Spleen (tissue), 11 donors: ENCODE results near the gene COPG2. TPM values are rescaled to one million over a fixed set of nuclear protein-coding genes. Genes with fewer than 3 reads are reported as not detected.

Experiments
- DNase-seq: peaks from one replicate; pipeline ENCODE4 v3.0.0-alpha.2; 2020
- H3K27ac ChIP-seq, 8 donors: fragments of 200-600 bp; sonication (generic) in 7 of 8; 1 replicate in 4 of 8; 2 replicates in 4 of 8; pipeline versions ENCODE4 v1.5.0 to v1.8.0; 2016 to 2021; ENCODE audit warnings: inconsistent platforms in 4 of 8, mild to moderate bottlenecking in 4 of 8, moderate library complexity in 1 of 8
- H3K27me3 ChIP-seq, 7 donors: fragments of 200-600 bp; sonication (generic) in 6 of 7; replicated peaks in 1 of 7; 1 replicate in 4 of 7; 2 replicates in 3 of 7; pipeline versions ENCODE4 v1.5.0 to v1.8.0; 2016 to 2021; ENCODE audit warnings: inconsistent platforms in 3 of 7, mild to moderate bottlenecking in 1 of 7
- H3K36me3 ChIP-seq, 6 donors: fragments of 200-600 bp; sonication (generic) in 5 of 6; 1 replicate in 4 of 6; 2 replicates in 2 of 6; pipeline versions ENCODE4 v1.5.0 to v1.8.0; 2016 to 2021; ENCODE audit warnings: inconsistent platforms in 2 of 6
- H3K4me1 ChIP-seq, 6 donors: fragments of 200-600 bp; sonication (generic) in 5 of 6; 1 replicate in 3 of 6; 2 replicates in 3 of 6; pipeline versions ENCODE4 v1.5.0 to v1.8.0; 2016 to 2021; ENCODE audit warnings: inconsistent platforms in 3 of 6
- H3K4me3 ChIP-seq, 8 donors: fragments of 200-600 bp; sonication (generic) in 7 of 8; 1 replicate in 4 of 8; 2 replicates in 4 of 8; pipeline versions ENCODE4 v1.5.0 to v1.8.0; 2016 to 2021; ENCODE audit warnings: inconsistent platforms in 4 of 8, mild to moderate bottlenecking in 4 of 8, moderate library complexity in 2 of 8
- H3K9me3 ChIP-seq, 8 donors: fragments of 200-600 bp; sonication (generic) in 7 of 8; 1 replicate in 4 of 8; 2 replicates in 4 of 8; pipeline versions ENCODE4 v1.5.0 to v1.8.0; 2016 to 2021; ENCODE audit warnings: inconsistent platforms in 4 of 8
- CTCF ChIP-seq, 11 experiments: fragments of 200-600 bp in 7 of 11; fragments of 450-650 bp in 4 of 11; sonication (generic) in 4 of 11; IDR thresholded peaks in 8 of 11; conservative IDR thresholded peaks in 3 of 11; 1 replicate in 7 of 11; 2 replicates in 4 of 11; pipeline versions ENCODE4 v1.4.0 to v1.8.0; 2016 to 2021; ENCODE audit warnings: antibody characterized with exemption in 11 of 11, inconsistent platforms in 4 of 11, mild to moderate bottlenecking in 1 of 11
- POLR2A ChIP-seq, 3 donors: fragments of 450-650 bp; IDR thresholded peaks; one replicate each; pipeline ENCODE4 v1.5.1; 2017; ENCODE audit warnings: antibody characterized with exemption in 3 of 3, mild to moderate bottlenecking in 1 of 3
- POLR2AphosphoS5 ChIP-seq, 3 donors: sonication (generic); formaldehyde crosslinking; IDR thresholded peaks; one replicate each; pipeline ENCODE4 v1.5.1; 2017; ENCODE audit warnings: antibody characterized with exemption in 3 of 3
- WGBS, 5 donors: extraction: QIAGEN DNeasy Blood & Tissue Kit in 3 of 5; methylation state at CpG; one replicate each; pipeline versions ENCODE4 v1.1.5 to v1.1.7; 2013 to 2018; 5-methylcytosine and 5-hydroxymethylcytosine counted together
- intact Hi-C: fragments of 100-400 bp; cut with DNase I; formaldehyde crosslinking; loops from one replicate; pipeline ENCODE4 v1.15.0; 2023; ENCODE audit warnings: low total_unique reads
- polyA plus RNA-seq, 3 donors: library from polyadenylated mRNA; stranded (reverse); fragments of 200-250 nt; gene quantifications; one replicate each; pipeline ENCODE4 v1.2.1, GENCODE V29; 2013
- total RNA-seq, 7 donors: library from RNA; depleted of rRNA in 3 of 7; stranded (reverse); fragments of >200 nt in 3 of 7; fragmentation: NEBNext Ultra II Directional in 4 of 7; extraction: Animal tissue kit (Norgen Biotek cat#: 25700) in 4 of 7; gene quantifications; one replicate each; pipeline versions ENCODE4 v1.1.0 to v1.2.1, GENCODE V29; 2016 to 2021
- donor health status: healthy with polysubstance abuse.
- donor health status: DM: no; HTN: no; CAD: no; lungs with moderate emphysema.
- donor health status: DM: no; HTN: no; CAD: no.
- donor health status: Bipolar disorder and iron deficiency.
- donor health status: healthy.
- donor health status: DM: no; HTN: no; CAD: no.
- donor health status: DM: yes; HTN: yes; CAD: no.

COPG2 gene
- total and polyA plus RNA-seq, 10 donors: 5.8 to 25.1 (median 18.3) TPM

GRCh38 chr7:130566898-130567280, 101.7 kb downstream of the COPG2 start:
- Histone ChIP-seq H3K9me3 (peaks cover 0 to 45% (median 20%) of the 10 kb centered on the region in 8 donors), H3K27ac (peak overlapping the region in 6 of 8 donors; percentile 7 to 71 (median 57)), H3K27me3 (no peaks in the 10 kb centered on the region), H3K4me1 (no peaks in the 10 kb centered on the region), H3K4me3 (no peak overlapping the region), H3K36me3 (peaks cover 0 to 16% (median 0%) of the 10 kb centered on the region in 6 donors)
- intact Hi-C loops: no loop called here
- whole genome bisulfite sequencing, 5 donors: 93 to 98% (median 95%) methylated on average over 2 of the region's 2 CpGs
- TF ChIP-seq CTCF (IDR thresholded peaks at IDR 0.05 in 8 of 11, conservative IDR thresholded peaks at IDR 0.05 in 3 of 11): no peak
- no peak for TF ChIP-seq POLR2A (IDR thresholded peaks at IDR 0.05)
- no peak for TF ChIP-seq POLR2AphosphoS5 (IDR thresholded peaks at IDR 0.05)
- no peak for DNase-seq

GRCh38 chr7:130566168-130566897, 102.2 kb downstream of the COPG2 start:
- peak overlapping the region in 6 of 8 donors; percentile 7 to 71 (median 57) for H3K27ac ChIP-seq
- TF ChIP-seq POLR2AphosphoS5 (IDR thresholded peaks at IDR 0.05) (peak in 2 of 3 donors; percentile 58 to 71), POLR2A (IDR thresholded peaks at IDR 0.05) (no peak), CTCF (IDR thresholded peaks at IDR 0.05 in 8 of 11, conservative IDR thresholded peaks at IDR 0.05 in 3 of 11) (no peak)
- H3K9me3 ChIP-seq: peaks cover 0 to 45% (median 20%) of the 10 kb centered on the region in 8 donors
- DNase-seq: peak; percentile 63
- H3K36me3 ChIP-seq: peaks cover 0 to 17% (median 0%) of the 10 kb centered on the region in 6 donors
- intact Hi-C loops: no loop called here
- H3K4me1 ChIP-seq: no peaks in the 10 kb centered on the region
- H3K4me3 ChIP-seq: no peak overlapping the region
- 79 to 85% (median 84%) methylated on average over 9 of the region's 9 CpGs for WGBS, 5 donors
- no peaks in the 10 kb centered on the region for H3K27me3 ChIP-seq

- WGBS, 5 donors: 18 to 33% (median 22%) methylated on average over 1 of the region's 1 CpG
- intact Hi-C loops: no loop called here
- H3K9me3 ChIP-seq: peaks cover 0 to 14% (median 12%) of the 10 kb centered on the region in 8 donors
- no peaks in the 10 kb centered on the region for H3K27me3 ChIP-seq
- H3K4me1 ChIP-seq: no peaks in the 10 kb centered on the region
- H3K27ac ChIP-seq: no peak overlapping the region
- H3K36me3 ChIP-seq: peaks cover 0 to 19% (median 0%) of the 10 kb centered on the region in 6 donors
- no peak for DNase-seq
- TF ChIP-seq POLR2AphosphoS5 (IDR thresholded peaks at IDR 0.05) (no peak), POLR2A (IDR thresholded peaks at IDR 0.05) (no peak), CTCF (IDR thresholded peaks at IDR 0.05 in 8 of 11, conservative IDR thresholded peaks at IDR 0.05 in 3 of 11) (peak in 1 of 11 experiments; percentile 13)
- H3K4me3 ChIP-seq: no peak overlapping the region
Measured at GRCh38 chr7:130560972-130561371, 107.6 kb downstream of the COPG2 start.

- H3K4me3 ChIP-seq: no peak overlapping the region
- DNase-seq: no peak
- H3K27me3 ChIP-seq: no peaks in the 10 kb centered on the region
- peaks cover 0 to 25% (median 3%) of the 10 kb centered on the region in 6 donors for H3K36me3 ChIP-seq
- intact Hi-C loops: no loop called here
- H3K4me1 ChIP-seq: no peaks in the 10 kb centered on the region
- H3K9me3 ChIP-seq: no peaks in the 10 kb centered on the region
- TF ChIP-seq POLR2AphosphoS5 (IDR thresholded peaks at IDR 0.05) (no peak), CTCF (IDR thresholded peaks at IDR 0.05 in 8 of 11, conservative IDR thresholded peaks at IDR 0.05 in 3 of 11) (no peak), POLR2A (IDR thresholded peaks at IDR 0.05) (no peak)
- H3K27ac ChIP-seq: no peak overlapping the region
- 88 to 98% (median 96%) methylated on average over 2 of the region's 2 CpGs for WGBS, 5 donors
Measured at GRCh38 chr7:130559184-130559583, 109.4 kb downstream of the COPG2 start.
